GM21786 (cell line): ENCODE measurements around the gene OSGEP.
"Not testable (repeated sequence)": the region's sequence is repeated elsewhere in the genome, so short reads cannot be mapped to it uniquely, and the experiment has no call there.

ENCODE experiments used
- ATAC-seq: cut with Tn5 transposase; IDR thresholded peaks from one replicate; pipeline ENCODE4 v1.9.1; 2021; ENCODE audit not compliant: unreplicated experiment

Gene OSGEP

DNA sequence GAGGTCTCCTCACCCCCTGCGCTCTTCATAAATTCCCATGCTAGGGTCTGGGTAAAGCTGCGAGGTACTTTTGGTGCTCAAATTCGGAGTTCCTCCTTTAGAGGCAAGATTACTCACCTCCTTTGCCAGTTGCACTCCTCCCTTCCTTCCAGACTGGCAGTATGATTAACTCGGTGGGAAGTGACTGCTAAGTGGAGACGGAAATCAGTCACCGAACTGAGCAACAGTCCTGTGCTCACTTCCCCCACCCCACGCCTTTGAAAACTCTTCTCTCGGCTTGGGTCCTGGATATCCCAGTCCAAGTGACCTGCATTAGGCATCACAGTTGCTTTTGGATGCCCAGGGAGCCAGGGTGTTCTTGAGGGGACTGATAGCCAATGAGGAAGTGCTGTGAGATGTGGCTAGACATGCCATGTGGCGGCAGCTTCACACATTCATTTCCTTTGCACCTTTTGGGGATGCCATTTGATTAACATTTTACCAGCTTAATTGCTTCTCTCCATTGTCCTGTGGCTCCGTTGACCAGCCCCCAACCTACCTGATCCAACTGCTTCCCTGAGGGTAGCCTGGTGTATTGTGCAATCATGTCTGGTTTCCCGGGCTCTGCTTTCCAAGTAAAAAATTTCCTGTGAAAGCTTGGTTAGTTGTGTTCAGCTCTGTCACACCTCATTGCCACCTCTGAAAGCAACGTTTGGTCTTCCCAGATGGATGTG, 15.4 kb upstream of the OSGEP start:
- ATAC-seq = peak; percentile 34

DNA sequence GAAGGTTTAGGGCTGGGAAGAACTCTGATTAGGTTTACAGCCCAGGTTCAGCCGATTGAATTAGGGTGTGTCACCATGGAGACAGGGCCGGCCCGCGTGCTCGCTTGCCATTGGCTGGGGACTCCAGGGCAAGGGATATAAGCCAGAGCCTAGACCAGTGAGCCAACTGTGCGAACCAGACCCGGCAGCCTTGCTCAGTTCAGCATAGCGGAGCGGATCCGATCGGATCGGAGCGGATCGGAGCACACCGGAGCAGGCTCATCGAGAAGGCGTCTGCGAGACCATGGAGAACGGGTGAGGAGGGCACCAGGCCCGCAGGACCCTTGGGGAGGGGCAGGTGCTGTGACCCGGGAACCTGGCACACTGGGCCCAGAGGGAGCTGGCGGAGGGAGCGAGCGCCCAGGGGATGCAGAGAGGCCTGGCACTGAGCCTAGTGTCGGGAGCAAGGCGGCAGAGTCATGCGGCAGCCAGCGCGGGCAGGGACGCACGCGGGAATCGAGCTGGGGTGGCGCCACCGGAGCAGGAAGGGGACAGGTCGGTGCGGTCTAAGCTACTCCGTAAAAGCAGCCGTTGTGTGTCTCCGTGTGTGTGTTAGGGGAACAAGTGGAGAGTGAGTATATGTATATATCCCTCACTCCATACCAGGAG, 14.8 kb upstream of the OSGEP start, which contains the start of gene PNP:
Gene PNP, plus strand, starts transcription at position 165 of the 648 bp plus-strand sequence. Its CDS starts 119 bp downstream, at position 284.
- peak; percentile 94 for ATAC-seq

- no peak for ATAC-seq
Observed at GRCh38 chr14:20468764-20469241, 14.2 kb upstream of the OSGEP start.

DNA sequence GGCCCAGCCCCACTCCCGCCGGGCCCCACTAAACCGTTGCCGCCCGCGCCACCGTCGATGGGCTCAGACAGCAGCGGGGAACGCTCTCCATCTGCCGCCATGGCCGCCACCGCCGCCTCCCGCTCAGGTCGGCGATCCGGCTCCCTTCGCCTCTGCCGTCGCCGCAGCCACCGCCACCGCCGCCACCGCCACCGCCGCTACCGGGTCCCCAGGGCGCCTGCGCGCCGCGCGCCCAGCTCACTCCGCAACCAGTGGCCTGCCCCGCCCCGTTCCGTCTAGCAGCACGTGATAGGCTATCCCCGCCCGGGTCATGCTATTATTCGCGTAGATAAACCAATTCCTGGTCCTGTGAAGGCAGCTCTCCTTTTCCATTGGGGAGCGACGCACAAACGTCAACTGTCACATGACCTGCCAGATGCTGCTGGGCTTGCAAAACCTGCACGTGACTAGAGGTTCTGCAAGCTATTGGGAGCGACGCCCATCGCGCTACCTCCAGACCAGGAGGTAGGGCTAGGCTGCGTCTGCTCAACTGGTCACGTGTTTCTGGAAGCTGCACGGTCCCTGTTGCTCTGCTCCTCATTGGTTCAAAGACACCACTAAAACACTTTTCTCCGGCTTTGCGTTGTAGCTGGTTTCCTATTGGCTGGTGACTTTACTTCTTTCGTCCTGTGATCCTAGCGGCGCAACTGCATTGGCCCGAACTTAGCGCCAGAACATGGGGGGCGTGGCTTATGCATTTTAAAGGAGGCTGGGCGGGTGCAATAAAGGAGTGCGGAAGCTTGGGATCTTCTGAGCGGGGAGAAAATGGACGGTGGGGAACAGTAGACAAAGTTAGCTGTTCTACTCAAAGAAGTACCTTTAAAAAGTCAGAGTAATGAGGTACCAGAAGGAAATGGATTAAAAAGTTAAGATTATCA, 6.9 kb upstream of the OSGEP start, which contains the start of gene PIP4P1:
Gene PIP4P1, minus strand, starts transcription at position 210 of the 917 bp plus-strand sequence. Its CDS starts 109 bp downstream, at position 101.
- ATAC-seq = peak; percentile 93

DNA sequence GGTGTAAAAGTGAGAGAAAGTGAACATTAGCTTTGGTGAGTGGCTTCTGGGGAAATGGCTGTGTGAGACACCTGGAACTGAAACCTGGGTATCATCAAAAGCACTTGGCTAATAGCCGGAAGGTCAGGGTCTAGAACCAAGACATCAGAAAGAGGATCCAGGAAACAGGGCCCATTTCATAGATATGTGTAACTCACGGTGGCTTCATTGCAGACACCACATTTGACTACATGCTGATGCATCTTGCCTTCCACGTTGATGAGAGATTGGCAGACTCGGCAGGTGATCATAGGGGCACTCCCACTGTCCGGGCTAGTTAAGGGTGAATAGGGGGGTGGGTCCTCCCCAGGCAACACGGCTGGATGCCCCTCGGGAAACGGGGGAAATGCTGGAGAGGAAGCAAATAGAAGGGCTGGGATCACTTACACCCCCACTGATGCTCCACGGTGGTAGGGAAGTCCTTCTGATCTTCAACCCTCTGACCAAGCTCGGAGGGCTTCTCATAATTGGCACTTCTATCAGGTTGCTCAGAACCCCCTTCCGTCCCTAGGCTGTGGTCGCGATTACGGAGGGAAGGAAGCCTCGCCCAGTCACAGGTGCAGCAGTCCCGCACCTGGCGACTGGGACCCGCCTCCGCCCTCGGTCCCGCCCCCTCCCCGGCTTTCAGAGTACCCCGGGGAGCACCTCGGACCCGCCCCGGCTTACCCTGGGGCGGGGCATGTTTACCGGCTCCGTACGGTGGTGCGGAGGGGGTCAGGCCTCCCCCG, 6.0 kb upstream of the OSGEP start:
- ATAC-seq = no peak

DNA sequence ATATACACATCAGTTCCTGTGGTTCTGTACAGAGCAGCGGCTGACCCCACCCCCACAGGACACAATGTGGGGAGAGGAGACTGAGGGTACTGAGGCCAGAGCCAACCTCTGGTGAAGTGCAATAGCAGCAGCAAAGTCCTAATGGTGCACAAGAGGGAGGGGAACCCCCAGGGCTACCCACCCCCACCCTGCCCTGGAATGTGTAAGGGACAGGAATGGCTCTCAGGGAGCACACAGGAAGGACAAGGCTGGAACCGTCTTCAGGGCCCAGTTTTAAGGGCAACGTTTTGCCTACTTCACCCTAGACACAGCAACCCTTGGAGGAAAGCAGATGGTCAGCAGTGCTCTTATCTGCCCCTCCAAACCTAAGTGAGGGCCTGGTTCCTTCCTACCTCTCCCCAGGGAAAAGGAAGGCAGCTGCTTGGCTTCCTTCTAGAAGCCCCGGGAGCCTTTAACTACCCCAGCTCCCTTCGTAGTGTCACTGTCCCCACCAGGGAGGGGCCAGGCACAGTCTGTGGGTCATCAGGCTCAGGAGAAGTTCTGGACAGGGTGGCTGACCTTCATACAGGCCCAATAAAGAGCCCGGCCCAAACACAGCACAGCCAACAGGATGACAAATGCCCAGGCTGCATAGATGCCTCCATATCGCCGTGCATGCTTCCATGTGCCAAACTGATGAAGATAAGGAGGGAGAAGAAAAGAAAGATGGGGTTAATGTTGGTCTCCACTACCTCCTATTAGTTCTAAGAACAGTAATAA, 3.6 kb upstream of the OSGEP start:
- ATAC-seq = no peak

DNA sequence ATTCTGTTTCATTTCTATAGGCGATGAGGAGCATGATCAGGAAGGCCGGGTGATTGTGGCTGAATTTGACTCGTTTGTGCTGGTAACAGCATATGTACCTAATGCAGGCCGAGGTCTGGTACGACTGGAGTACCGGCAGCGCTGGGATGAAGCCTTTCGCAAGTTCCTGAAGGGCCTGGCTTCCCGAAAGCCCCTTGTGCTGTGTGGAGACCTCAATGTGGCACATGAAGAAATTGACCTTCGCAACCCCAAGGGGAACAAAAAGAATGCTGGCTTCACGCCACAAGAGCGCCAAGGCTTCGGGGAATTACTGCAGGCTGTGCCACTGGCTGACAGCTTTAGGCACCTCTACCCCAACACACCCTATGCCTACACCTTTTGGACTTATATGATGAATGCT, 2.4 kb upstream of the OSGEP start:
- no peak for ATAC-seq

DNA sequence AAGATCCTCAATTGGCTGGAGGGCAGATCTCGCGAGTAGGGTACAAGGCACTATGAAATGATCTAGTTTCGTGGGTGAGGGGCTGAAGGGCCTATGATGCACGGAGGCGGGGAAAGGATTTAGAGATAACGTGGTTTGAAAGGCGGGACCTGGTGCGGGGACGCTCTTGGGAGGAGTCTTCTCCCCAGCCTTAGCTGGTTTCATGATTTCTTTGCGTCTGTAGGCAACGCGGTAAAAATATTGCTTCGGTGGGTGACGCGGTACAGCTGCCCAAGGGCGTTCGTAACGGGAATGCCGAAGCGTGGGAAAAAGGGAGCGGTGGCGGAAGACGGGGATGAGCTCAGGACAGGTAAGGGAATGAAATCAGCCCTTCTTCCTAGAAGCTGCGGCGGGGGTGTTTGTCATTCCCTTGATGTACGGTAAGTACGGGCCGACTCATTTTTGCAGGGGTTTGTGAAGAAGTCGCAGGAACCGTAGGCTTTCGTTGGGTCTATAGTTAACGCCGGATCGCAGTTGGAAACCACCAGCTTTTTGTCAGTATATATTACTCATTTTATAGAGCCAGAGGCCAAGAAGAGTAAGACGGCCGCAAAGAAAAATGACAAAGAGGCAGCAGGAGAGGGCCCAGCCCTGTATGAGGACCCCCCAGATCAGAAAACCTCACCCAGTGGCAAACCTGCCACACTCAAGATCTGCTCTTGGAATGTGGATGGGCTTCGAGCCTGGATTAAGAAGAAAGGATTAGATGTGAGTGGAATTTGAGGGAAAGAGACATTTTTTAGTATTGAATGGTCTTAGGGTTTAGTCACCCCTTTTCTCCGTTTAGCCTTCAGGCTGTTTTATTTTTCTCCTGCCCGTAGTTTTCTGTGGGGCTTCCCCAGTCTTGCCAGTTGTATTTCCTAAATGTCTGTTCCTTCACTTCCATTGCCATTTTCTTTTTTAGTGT, 1.0 kb upstream of the OSGEP start:
- peak; percentile 42 for ATAC-seq

- ATAC-seq = not testable (repeated sequence)
Observed at GRCh38 chr14:20452831-20453230, 1.8 kb downstream of the OSGEP start.

- ATAC-seq = no peak
Observed at GRCh38 chr14:20446889-20447288, 7.7 kb downstream of the OSGEP start.

DNA sequence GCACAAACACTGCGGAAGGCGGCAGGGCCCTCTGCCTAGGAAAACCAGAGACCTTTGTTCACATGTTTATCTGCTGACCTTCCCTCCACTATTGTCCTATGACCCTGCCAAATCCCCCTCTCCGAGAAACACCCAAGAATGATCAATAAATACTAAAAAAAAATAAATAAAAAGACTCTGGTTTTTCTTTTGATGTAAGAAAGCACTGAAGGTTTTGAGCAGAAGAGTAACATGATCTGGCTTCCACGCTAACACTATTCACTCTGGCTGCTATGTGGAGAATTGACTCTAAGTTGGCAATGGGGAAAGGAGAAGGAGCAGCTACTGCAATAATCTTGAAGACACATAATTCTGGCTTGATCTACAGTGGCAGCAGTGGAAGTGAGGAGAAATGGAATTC, 11.0 kb downstream of the OSGEP start:
- ATAC-seq = not testable (repeated sequence)

GRCh38 chr14:20441461-20441860, 13.2 kb downstream of the OSGEP start:
- no peak for ATAC-seq

DNA sequence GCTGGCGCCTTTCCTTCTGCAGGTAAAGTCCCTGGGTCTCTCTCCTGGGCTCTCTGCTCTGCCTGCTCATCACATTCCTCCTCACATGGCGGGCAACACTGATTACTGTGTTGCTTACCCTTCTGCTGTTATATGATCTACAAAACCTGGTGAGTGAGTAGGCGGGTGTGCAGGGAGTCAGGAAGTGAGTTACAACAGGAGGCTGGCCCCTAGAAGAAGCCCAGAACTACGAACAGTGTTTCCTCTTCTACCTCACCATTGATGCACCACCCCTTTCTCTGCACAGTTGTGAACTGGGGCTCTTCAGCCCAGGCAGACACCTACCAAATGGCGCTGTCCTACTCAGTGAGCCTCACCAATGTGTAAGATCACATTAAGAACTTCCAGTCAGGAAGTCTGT, 13.7 kb downstream of the OSGEP start:
- no peak for ATAC-seq

DNA sequence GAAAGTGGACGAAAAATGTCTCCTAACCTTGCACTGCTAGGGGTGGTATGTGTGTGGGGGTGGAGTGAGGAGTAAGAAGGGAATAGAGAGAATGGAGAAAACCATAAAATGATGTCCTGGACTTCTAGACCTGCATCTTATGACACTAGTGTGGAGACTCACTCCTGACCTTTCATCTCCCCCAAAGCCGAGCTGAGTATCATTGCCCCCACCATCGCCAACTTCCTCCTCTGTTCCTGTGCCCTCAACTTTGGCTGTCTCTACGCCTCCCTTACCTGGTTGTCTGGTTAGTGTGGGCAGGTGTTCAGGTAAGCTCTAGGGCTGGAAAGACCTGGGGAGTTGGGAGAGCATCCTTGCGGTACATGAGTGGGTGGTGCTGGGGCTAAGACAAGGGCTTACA, 14.1 kb downstream of the OSGEP start:
- no peak for ATAC-seq

DNA sequence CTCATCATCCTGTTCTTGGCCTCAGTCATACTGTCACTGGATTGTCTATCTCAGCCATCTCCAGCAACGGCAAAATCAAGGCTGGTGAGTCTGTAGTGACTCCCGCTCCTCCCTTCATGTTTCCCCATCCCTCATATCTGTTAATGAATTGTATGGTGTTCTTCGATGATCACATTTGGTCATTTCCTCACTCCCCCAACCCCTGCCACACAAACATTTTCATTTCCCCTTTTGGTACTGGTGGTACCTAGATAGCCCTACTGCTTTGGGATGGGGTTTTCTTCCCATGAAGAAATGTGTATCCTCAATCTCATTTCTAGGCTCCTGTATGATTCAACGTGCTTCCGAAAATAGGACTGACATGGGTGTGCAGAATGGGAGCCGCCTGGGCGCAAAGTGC, 15.9 kb downstream of the OSGEP start:
- ATAC-seq = no peak

DNA sequence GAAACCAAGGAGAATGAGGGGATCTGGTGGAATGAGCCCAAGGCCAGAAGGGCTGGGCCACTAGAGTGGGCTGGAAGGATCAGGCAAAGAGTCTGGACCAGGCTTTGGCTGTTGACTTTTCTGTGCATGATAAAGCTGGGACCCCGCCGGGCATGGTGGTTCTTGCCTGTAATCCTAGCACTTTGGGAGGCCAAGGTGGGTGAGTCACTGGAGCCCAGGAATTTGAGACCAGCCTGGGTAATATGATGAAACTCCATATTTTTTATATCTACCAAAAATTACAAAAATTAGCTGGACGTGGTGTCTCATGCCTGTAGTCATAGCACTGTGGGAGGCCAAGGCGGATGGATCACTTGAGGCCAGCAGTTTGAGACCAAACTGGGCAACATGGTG, 18.3 kb downstream of the OSGEP start:
- ATAC-seq = no peak

DNA sequence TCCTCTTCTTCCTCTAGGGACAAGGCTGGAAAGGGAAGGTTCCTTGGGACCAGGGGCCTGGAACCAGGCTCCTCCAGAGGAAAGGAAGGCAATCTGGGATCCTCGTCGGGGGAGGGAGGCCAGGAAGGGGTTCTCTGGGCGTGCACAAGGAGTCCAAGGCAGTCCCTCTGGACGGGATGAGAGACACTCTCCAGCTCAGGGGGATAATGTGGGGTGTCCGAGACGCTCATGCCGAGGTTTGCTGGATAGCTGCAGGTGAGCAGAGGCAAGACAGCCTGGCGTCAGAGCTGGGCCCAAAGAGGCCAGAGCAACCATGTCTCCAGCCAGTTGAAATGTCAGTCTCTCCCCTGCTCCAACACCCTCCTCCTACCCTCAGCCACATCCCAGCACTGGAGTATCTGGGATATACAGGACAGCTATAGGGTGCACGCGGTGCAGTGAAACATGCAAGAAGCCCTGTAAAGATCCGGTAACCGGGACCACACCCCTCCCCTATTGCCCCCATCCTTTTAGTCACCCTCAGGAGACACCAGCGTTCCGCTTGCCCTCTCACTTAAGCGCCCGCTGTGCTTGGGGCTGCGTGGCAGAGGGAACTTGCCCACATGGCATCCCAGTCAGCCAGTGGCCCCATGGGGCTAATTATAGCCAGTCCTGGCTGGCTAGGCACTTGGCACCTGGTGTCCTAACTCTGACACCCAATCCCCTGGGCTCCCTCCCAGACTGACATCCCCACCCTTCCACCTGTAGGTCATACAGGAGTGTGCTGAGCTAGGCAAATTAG, 18.8 kb downstream of the OSGEP start, which contains the start of gene KLHL33:
Gene KLHL33, minus strand, starts transcription at position 585 of the 781 bp plus-strand sequence. Its CDS starts 355 bp downstream, at position 230.
- ATAC-seq = no peak
